Measurements from ENCODE around the gene TPPP2.

GRCh38 chr14:21036751-21037150 lies 6.7 kb downstream of the TPPP2 start:
- no peak for TF ChIP-seq EP300 (IDR thresholded peaks at IDR 0.05)
- no peak for TF ChIP-seq POLR2AphosphoS5 (IDR thresholded peaks at IDR 0.05)
- no peak for TF ChIP-seq CTCF (IDR thresholded peaks at IDR 0.05)
- TF ChIP-seq POLR2A (IDR thresholded peaks at IDR 0.05; ENCODE audit: low read depth): no peak

Measured in esophagus muscularis mucosa (tissue), 4 donors.